NCI-H1694 (cell line): ENCODE measurements around the gene KCND3.
A peak's percentile ranks its signal among the peaks of the same experiment; 100 is the strongest.

Source experiments
- DNase-seq: peaks from one replicate; lab custom pipeline; 2025; lab: John Stamatoyannopoulos, UW

The KCND3 gene

GRCh38 chr1:111988743-111989453, 570 bp downstream of the KCND3 start:
- peak; percentile 23 for DNase-seq

GRCh38 chr1:111988377-111988742, 1.1 kb downstream of the KCND3 start:
- no peak for DNase-seq

DNA sequence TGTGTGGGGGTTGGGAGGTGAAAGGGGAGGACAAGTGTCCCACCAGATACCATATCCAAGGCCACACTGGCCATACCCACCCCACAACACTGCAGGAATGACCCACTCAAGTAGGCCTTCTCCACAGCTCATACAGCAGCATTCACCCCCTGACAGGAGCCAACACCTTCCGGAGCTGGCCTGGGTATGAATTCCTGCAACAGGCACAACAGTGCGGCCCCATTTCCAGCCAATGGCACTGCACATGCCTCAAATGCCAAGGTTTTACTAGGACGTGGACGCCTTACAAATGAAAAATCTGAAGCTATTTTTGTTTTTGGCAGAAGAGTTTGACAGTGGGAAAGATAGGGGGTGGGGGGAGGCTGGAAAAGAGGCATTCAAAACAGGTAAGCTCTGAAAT, 2.0 kb downstream of the KCND3 start:
- no peak for DNase-seq

DNA sequence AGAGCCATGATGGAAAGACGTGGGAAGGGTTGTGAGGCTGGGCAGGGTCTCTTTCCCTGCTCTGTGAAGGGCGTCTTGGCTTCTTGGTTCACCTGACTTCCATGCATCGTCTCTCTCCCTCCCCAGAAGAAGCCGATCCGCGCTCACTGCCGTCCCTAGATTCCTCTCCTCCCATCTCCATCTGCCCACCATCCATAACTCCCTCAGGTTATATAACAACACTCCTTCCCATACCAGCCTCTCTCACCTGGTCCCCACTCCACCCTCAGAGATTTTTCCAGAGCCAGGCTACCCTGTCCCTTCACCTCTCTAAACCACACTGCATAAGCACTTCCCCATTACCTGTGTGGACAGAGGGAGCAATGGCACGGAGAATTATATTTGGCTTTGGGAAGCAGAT, 6.0 kb downstream of the KCND3 start:
- no peak for DNase-seq

DNA sequence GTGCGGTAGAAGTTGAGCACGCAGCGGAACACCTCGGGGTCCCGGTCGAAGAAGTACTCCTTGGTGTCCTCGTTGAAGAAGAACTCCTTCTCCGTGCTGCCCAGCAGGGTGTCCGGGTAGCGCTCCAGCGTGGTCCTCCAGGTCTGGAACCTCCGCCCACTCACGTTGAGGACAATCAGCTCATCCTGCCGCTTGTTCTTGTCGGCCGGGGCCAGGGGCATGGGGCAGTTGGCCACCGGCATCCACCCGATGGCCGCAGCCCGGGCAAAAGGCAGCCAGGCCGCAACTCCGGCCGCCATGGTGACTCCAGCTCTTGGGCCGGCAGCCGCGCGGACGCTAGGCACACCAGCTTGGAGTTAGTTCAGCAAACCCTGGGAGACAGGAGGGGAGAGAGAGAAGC, 7.0 kb downstream of the KCND3 start:
- DNase-seq, result no peak

DNA sequence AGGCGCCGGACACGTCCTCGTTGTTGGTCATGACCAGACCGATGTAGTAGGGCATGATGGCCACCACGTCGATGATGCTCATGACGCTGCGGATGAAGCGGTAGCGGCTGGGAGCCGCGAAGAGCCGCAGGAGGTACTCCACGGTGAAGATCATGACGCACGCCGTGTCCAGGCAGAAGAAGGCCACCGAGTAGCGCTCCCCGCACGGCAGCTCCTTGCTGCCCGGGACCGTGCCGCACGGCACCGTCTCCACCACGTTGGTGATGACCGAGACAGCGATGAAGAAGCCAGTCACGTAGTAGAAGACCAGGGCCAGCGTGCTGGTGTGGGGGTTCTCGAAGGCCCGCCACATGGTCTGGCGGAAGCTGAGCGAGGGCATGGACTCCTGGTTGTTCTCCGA, 7.6 kb downstream of the KCND3 start:
- no peak for DNase-seq

DNA sequence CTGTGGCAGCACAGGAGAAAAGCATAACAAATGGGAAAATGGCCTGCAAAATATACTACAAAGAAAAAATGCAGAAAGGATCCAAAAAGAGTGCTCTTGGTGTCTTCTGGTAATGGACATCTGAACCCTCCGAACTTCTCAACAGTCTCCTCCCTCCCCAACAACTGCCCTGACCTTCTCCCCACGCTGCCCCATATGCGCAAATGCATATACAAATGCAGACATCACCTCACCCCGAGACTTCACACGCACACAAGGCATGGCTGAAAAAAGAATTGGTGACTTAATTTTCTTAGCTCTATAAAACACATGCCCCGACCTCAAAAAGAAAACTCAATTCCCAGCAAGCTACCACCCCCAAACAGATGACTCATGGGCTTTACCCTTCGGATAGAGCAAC, 8.4 kb downstream of the KCND3 start:
- no peak for DNase-seq

- no peak for DNase-seq
Observed at GRCh38 chr1:111980686-111981085, 8.8 kb downstream of the KCND3 start.

DNA sequence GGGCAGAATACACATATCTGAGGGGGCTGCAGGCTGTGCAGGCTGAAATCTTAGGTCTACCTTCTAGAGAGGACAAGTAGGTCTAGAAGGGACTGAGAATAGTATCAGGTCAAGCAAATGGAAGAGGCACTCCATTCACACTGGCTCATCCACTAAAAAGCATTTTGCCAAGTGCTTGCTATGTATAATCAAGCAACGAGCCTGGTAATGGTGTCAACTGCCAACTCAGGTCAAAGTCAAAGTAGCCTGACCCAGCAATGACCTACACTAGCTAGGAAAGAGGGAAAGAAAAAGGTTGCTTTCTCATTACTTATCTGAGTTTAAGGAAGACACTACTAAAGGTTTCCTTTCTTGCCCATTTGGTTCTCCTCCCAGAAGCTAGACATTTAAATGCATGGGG, 10.8 kb downstream of the KCND3 start:
- DNase-seq, result no peak

DNA sequence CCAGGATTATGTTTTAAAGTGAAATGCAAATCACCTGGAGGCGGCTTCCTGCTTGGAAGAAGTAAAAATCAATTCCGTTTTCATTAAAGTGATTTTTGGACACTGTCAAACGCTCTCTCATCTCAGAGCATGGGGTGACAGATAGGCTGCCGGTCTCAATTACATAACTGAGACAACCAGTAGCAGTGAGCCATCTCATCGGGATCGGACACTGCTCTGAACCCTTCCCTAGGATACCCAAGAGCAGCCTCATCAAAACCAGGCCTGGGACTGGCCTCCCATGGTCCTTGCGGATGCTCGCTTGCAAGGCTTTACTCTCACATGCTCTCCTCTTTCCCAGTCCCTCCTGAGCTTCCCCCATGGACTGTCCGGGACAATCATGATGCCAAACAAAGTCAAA, 12.1 kb downstream of the KCND3 start:
- no peak for DNase-seq

DNA sequence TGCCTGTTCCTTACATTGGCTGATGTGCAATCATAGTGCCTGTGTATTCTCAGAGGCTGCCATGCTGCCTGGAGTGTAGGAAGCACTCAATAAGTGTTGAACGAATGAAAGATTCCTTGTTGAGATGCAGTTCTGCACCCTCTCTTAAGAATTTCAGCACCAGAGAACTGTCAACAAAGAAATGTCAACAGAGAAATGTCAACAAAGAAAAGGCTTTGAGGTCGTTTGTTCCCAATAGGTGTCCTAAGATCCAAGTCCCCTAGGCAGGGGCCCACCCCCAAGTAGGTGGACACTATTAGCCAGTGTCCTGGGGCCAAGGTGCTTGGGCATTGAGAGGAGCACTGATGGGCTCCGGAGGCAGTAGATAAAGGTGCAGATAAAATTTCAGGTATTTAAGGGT, 12.6 kb downstream of the KCND3 start:
- no peak for DNase-seq

GRCh38 chr1:111976332-111976731, 13.1 kb downstream of the KCND3 start:
- no peak for DNase-seq

GRCh38 chr1:111973150-111973790, 16.2 kb downstream of the KCND3 start:
- DNase-seq, result no peak

- no peak for DNase-seq
Observed at GRCh38 chr1:111971396-111971795, 18.1 kb downstream of the KCND3 start.

- no peak for DNase-seq
Observed at GRCh38 chr1:111968511-111968910, 21.0 kb downstream of the KCND3 start.

- DNase-seq, result no peak
Observed at GRCh38 chr1:111967886-111968285, 21.6 kb downstream of the KCND3 start.

GRCh38 chr1:111967067-111967690, 22.3 kb downstream of the KCND3 start:
- DNase-seq, result no peak

DNA sequence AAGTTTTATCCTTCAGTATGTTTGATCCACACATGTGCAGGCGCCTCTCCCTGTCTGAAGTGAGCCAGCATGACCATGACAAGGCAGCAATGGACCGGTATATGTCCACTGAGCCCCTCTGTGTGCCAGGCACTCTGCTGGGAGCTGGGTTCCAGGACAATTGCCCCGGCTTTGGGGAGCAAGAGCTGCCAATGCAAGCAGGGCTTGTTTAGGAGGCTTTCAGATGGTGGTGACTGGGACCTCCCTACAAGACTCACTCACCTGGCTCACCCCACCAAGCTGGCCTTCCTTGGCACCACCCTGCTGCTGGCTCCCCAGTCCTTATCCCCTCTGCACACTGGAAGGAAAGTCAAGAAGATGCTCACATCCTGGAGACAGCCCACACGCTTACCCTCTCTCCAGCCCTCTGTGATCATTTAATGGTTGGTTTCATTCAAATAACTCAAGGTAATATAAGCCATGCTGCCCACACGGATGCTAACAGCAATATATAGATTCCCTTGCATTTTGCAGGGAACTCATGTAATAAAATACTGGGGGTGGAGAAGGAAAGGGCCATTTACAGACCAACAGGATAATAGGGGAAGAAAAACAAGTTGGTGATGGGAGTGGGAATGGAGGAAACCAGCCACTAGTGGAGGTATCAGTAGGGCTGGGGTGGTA, 23.6 kb downstream of the KCND3 start:
- no peak for DNase-seq

- no peak for DNase-seq
Observed at GRCh38 chr1:111963985-111964738, 25.3 kb downstream of the KCND3 start.

- DNase-seq, result peak; percentile 78
Observed at GRCh38 chr1:111961773-111962565, 27.5 kb downstream of the KCND3 start.

GRCh38 chr1:111961016-111961415, 28.5 kb downstream of the KCND3 start:
- DNase-seq, result no peak
